ENCODE measurements around the gene ERMARD. TPM values are rescaled to one million over a fixed set of nuclear protein-coding genes. Genes with fewer than 3 reads are reported as not detected.

Gene ERMARD
- total RNA-seq, 1 experiment from 2014 or later = 13.6 TPM

GRCh38 chr6:169803271-169803811 is 51.9 kb downstream of the ERMARD start:
- Histone ChIP-seq H3K9ac (ENCODE audit: extremely low read depth, insufficient read length, low read length) (no peak overlapping the region), H3K14ac (ENCODE audit: insufficient read depth, low read length) (no peak overlapping the region), H3K4me1 (ENCODE audit: insufficient read depth, low read length) (no peaks in the 10 kb centered on the region), H3K9me3 (ENCODE audit: control insufficient read depth, low read depth, low read length) (no peaks in the 10 kb centered on the region), H3K4me2 (ENCODE audit: insufficient read depth, insufficient read length, low read length) (no peak overlapping the region), H2AFZ (ENCODE audit: low read length) (no peak overlapping the region), H4K5ac (ENCODE audit: insufficient read length, low read depth, low read length) (no peak overlapping the region), H2BK15ac (ENCODE audit: low read depth, low read length) (no peak overlapping the region), H3K4ac (ENCODE audit: low read depth, low read length) (no peak overlapping the region), H4K91ac (ENCODE audit: insufficient read length, low read depth, low read length) (no peak overlapping the region), H3K27ac (ENCODE audit: insufficient read length, low read depth, low read length) (no peak overlapping the region), H2BK20ac (ENCODE audit: low read depth, low read length, poor library complexity, severe bottlenecking) (no peak overlapping the region), H2BK120ac (ENCODE audit: low read depth, low read length, poor library complexity, severe bottlenecking) (no peak overlapping the region), H3K18ac (ENCODE audit: insufficient read length, low read depth, low read length) (no peak overlapping the region), H3K79me2 (ENCODE audit: insufficient read depth, low read length) (no peaks in the 10 kb centered on the region), H4K20me1 (ENCODE audit: control insufficient read depth, insufficient read depth, insufficient read length) (no peaks in the 10 kb centered on the region), H3K79me1 (ENCODE audit: insufficient read depth, low read depth, low read length, poor library complexity, severe bottlenecking) (no peaks in the 10 kb centered on the region), H2AK5ac (ENCODE audit: insufficient read length, low read length) (no peak overlapping the region), H3K56ac (ENCODE audit: insufficient read length, low read depth, low read length) (no peak overlapping the region), H3K23me2 (ENCODE audit: insufficient read length, low read depth, low read length, poor library complexity, severe bottlenecking) (no peaks in the 10 kb centered on the region), H3K27me3 (ENCODE audit: insufficient read depth, low read length) (0 out of 2 replicates have a peak, but pooled peaks cover 2% of the 10 kb centered on the region), H4K8ac (replicated peaks; ENCODE audit: insufficient read length, low read depth, low read length) (no peak overlapping the region), H2BK5ac (ENCODE audit: insufficient read length, low read length) (no peak overlapping the region), H3K23ac (ENCODE audit: insufficient read length, low read depth, low read length) (no peak overlapping the region), H3T11ph (ENCODE audit: low read length) (no peak overlapping the region), H2BK12ac (ENCODE audit: insufficient read length, low read depth, low read length) (no peak overlapping the region)
- no peaks in the 10 kb centered on the region; a peak in 2 of 5 replicates for H3K9me3 Mint-ChIP-seq
- no peak overlapping the region; a peak in 1 of 7 replicates for H3K27ac Mint-ChIP-seq
- no CpG with 5 or more reads among the region's 7 CpGs for whole genome bisulfite sequencing (ENCODE audit: extremely low coverage, insufficient read length, low lambda C conversion rate)
- no peaks in the 10 kb centered on the region for H3K36me3 Mint-ChIP-seq (ENCODE audit: insufficient read depth in 1 of 3, low read depth in 3 of 3)
- peaks cover 19 to 22% of the 10 kb centered on the region in 2 experiments for H3K4me1 Mint-ChIP-seq
- no peak for TF ChIP-seq CTCF (conservative IDR thresholded peaks at IDR 0.05)
- no peak for DNase-seq
- no peak overlapping the region for H3K4me3 Mint-ChIP-seq
- H3K27me3 Mint-ChIP-seq (ENCODE audit: low read depth) = peaks cover 47% of the 10 kb centered on the region
